HG02610 (cell line): ENCODE measurements around the gene KLK4.

ENCODE experiments used
- ATAC-seq: cut with Tn5 transposase; IDR thresholded peaks from one replicate; pipeline ENCODE4 v1.9.1; 2021; ENCODE audit warnings: mild to moderate bottlenecking, moderate library complexity; ENCODE audit not compliant: unreplicated experiment

KLK4 gene, protein sequence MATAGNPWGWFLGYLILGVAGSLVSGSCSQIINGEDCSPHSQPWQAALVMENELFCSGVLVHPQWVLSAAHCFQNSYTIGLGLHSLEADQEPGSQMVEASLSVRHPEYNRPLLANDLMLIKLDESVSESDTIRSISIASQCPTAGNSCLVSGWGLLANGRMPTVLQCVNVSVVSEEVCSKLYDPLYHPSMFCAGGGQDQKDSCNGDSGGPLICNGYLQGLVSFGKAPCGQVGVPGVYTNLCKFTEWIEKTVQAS

GRCh38 chr19:50911206-50912101, at the start of gene KLK4:
Gene KLK4, minus strand, starts transcription at chr19:50911395. Its CDS starts 657 bp downstream, at chr19:50910738.
- no peak for ATAC-seq

- no peak for ATAC-seq
These were observed 48.7 kb upstream of the KLK4 start for GRCh38 chr19:50959731-50960500.

DNA sequence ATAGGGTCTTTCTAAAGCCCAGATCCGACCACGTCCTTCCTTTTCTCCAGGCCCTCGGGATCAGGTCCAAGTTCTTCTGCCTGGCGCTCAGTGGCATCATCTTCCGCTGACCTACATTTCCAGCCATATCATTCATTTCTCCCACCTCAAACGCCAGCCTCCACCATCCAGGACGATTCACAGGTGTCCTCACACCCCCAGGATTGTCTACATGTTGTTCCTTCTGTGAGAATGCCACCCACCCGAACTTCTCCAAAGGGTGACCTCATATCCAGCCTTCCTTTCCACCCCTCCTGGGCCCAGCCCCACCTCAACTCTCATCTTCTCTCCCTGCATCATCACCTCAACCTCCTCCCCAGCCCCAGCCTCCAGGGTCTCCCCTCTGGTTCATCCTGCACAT, 46.4 kb upstream of the KLK4 start:
- no peak for ATAC-seq

DNA sequence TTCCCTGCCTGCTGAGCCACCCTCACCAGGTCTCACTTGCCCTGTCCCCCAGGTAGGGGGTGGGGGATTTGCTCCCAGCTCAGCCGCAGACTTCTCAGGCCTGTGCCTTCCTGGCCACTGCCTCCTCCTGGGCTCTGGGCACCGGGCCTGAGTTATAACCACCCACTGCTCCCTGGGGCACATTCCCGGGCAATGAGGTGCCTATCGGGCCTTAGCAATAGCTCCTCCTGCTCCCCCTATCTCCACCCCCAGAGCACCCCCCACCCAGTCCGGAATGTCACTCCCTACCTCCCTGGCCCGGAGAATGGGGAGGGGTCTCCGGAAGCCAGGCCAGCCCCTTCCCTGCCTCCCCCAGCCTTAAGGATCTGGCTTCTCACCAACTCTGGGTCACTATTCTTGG, 41.7 kb upstream of the KLK4 start, which contains the start of gene KLK5:
Gene KLK5, minus strand, starts transcription at position 129 of the 400 bp plus-strand sequence. CDS start 381 bp downstream, outside the sequence.
- ATAC-seq: no peak

- no peak for ATAC-seq
These were observed 38.7 kb upstream of the KLK4 start for GRCh38 chr19:50949861-50950260.

GRCh38 chr19:50947123-50947522, 35.9 kb upstream of the KLK4 start:
- ATAC-seq: no peak

GRCh38 chr19:50944795-50945194, 33.6 kb upstream of the KLK4 start:
- no peak for ATAC-seq

DNA sequence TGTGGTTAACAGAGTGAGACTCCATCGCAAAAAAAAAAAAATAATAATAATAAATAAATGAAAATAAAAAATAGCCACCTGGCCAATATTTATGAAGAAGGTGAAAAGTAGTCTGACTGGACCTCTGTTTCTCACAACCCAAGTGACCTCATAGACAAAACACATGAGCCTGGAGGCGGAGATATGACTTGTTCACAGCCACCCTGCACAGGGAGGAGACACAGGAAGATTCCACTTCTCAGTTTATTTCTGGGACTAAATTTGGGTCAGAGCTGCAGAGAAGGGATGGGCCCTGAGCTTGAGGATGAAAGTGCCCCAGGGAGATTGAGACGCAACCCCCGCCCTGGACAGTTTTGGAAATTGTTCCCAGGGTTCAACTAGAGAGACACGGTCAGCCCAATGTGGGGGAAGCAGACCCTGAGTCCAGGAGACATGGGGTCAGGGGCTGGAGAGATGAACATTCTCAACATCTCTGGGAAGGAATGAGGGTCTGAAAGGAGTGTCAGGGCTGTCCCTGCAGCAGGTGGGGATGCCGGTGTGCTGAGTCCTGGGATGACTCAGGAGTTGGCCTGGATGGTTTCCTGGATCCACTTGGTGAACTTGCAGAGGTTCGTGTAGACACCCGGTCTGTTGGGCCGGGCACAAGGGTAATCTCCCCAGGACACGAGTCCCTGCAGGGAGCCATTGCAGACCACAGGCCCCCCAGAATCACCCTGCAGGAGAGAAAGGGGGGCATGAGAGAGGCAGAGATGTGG, 32.1 kb upstream of the KLK4 start:
- no peak for ATAC-seq

DNA sequence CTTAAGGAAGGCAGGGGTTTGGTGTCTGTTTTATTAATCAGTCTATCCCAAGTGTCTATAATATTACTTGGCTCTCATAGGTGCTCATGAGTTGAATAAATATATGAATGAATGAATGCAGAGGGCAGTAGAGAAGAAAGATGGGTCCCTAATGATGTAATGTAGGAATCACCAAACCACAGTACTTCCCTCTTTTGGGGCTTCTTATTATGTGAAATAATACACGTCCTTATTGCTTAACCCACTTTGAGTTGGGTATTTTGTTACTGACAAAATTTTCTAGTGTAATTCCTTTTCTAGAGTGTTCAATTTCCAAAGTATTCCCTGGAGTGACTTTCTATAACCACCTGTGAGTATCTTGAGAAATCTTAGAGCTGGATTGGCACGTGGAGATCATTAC, 28.4 kb upstream of the KLK4 start:
- no peak for ATAC-seq

DNA sequence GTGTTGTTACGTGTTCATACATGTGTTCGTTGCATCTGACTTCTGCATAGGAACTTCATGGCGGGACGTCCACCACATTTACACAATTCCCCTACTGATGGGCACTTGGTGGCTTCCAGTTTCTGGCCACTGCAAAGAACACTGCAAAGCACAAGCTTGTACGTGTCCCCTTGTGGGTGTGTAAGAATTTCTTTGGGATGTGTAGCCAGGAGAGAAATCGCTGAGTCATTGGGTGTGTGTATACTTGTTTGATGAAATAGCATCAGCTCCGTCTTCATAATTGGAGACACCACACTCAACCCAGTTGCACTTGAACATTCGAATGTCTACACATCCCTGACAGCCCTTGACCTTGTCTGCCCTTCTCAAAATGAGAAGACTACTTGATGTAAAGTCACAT, 22.4 kb upstream of the KLK4 start:
- ATAC-seq: no peak

DNA sequence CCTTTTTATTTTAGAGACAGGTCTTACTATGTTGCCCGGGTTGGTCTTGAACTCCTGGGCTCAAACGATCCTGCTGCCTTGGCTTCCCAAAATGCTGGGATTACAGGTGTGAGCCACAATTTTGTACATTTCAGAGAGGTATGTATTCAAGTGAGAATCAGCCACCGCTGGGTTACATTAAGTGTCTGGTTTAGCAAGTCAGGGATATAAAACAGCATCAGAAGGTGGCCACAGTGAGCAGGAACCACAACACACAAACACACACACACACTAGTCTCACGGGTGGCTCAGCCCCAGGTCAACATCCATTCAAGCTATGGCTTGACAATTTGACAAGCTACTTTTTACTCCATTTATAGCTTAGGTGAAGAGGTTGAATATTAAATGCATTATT, 21.5 kb upstream of the KLK4 start:
- no peak for ATAC-seq

DNA sequence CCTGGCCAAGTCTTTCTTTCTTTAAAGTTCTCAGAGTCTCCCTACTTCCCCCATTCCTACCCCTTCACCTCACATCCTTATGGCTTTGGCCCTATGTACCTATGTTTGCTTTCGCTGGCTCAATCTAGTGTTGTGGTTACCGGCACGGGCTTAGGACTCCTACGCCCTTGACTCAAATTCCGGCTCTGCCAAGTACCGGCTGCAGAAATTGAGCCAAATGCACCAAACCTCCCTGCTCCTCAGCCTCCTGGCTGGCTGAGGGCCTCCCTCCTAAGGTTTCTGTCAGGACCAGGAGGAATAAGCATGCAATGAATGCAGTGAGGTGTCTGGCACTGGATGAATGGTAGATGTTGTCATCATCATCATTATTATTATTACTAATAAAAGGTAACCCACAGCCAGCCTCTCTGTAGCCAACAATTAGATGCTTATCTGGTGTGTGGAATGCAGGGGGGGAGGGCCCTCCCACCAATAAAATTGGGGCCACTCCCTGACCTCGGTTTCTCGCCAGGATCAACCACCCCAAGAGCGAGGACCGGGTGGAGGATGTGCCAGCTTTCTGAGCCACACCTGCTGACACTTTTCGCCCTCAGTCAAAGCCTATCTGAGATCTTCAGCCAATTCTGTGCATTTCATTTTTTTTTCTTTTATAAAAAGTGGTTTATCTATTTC, 21.0 kb upstream of the KLK4 start:
- ATAC-seq: no peak

DNA sequence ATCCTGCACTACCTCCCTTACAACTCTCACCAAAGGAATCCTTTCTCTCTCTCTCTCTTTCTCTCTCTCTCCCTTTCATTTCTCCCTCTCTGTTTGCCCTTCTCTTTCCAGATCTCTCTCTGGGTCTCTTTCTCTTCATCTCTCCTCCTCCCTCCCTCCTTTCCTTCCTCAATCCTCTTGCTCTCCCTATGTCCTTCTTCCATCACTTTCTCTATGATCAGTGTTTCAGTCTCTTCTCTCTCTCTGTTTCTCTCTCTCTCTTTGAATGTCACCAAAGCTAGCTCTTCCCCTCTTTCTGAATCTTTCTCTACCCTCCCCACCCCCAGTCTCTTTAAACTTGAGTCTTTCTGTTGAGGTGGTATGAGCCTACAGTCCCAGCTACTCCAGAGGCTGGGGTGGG, 19.8 kb upstream of the KLK4 start:
- ATAC-seq: no peak

GRCh38 chr19:50928831-50929230, 17.6 kb upstream of the KLK4 start:
- ATAC-seq: no peak

DNA sequence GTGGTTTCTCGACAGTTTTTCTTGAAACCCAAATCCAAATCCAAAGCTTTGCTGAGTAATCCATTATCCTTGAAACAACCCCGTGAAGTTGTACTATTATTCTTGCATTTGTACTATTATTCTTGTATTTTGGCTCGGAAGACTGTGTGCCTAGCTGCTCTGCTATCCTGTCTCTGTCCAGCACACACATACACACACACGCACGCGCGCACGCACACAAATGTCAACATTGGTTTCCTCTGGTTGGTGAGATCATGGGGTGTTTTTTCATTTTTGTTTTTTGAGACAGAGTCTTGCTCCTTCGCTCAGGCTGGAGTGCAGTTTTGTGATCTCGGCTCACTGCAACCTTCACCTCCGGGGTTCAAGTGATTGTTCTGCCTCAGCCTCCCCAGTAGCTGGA, 14.9 kb upstream of the KLK4 start:
- ATAC-seq: no peak

DNA sequence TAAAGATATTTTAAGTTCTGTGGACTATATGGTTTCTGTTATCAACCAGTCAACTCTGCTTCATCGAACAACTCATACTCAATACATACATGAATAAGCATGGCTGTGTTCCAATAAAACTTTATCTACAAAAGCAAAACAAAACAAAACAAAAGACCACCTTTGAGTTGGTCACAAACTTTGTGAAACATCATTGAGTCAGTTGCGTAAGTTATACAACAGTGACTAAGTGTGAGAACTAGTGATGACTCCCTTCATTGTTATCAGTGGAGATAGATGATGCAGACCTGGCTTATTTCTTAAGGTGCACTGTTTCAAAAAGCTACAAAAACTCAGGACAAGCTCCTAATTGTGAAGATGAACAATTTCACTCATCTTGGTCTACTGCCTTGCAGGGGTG, 14.5 kb upstream of the KLK4 start:
- no peak for ATAC-seq

GRCh38 chr19:50924586-50924985, 13.4 kb upstream of the KLK4 start:
- no peak for ATAC-seq

- ATAC-seq: no peak
These were observed 11.2 kb upstream of the KLK4 start for GRCh38 chr19:50922317-50922853.

DNA sequence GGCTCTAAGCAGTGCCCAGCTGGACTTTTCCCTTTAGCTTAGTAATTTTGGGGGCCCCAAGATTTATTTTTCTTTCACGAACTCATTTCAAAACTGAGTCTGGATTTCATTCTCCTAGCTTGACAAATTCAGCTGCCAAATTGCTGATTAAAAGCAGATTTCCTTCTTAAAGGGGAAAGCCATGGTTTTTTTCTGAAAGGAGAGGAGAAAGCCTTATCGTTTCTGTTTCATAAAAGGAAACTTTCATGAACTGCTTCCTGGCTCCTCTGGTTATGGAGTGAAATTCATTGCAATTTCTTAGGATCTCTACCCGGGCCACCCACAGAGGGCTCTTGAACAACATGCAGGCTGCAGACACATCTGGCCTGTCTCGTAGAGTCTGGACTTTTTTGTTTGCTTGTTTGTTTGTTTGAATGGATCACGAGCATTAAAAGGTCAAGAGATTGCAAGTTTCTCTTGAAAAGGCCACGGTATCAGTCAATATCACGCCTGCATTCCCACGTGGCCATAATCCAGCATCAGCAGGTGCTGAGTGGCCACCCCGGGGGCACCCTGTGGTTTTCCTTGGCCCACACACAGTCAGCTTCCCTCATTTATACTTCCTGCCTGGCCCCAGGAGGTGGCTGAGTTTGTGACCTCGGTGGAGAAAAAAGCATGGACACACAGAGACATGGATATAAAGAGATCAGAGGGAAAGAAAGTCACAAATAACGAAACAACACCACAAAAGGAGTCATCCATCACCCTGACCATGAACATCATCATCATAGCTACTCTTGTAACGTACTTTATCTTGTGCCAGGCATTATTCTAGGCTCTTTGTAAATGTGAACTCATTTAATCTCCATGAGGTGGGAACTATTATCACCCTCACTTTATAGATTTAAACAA, 10.5 kb upstream of the KLK4 start:
- ATAC-seq: no peak
